ENCODE data around the gene LMOD3.

The LMOD3 gene

DNA sequence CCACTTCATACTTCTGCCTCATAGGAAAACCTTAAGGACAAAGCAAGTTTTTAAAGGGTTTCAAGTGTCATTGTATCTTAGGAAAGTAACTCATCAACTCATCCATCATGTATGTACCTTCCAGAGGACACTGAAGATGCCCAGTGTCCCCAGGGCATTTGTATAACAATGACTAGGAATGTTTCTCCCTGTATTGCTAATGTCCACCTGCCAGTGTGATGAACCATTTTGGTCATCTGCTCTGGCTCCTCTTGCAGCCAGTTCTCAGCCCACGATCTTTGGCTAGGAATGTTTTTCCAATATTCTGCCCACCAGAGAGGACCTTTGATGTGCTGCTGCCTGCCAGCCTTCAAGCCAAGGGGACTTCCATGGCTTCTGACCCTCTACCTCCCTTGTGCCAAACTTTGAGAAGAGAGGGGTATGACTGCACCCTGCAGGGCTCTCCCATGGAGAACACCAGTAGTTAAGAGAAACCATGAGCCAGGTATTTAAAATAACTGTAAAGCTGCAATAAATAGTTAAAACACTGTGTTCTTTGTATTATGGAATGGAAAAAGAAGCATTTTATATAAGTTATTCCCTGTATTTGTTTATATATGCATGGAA lies 11.4 kb downstream of the LMOD3 start:
- Histone ChIP-seq H4K20me1 (ENCODE audit: low read depth, low read length) (no peaks in the 10 kb centered on the region), H3F3A (ENCODE audit: insufficient read depth) (no peaks in the 10 kb centered on the region), H3K36me3 (ENCODE audit: low read length) (no peaks in the 10 kb centered on the region), H3K9ac (ENCODE audit: low read length) (no peak overlapping the region), H3K79me2 (ENCODE audit: insufficient read depth, low read length) (no peaks in the 10 kb centered on the region), H3K27me3 (ENCODE audit: low read length) (no peaks in the 10 kb centered on the region), H3K4me2 (ENCODE audit: low read depth, low read length, poor library complexity, severe bottlenecking) (no peak overlapping the region), H3K9me3 (ENCODE audit: insufficient read depth, low read length) (no peaks in the 10 kb centered on the region), H3K27ac (ENCODE audit: low read depth, low read length) (no peak overlapping the region), H3K9me2 (replicated peaks; ENCODE audit: insufficient read depth, low read length) (no peaks in the 10 kb centered on the region), H2AFZ (ENCODE audit: low read depth, low read length, severe bottlenecking) (no peak overlapping the region), H3K4me3 (ENCODE audit: insufficient read depth, low read length, poor library complexity, severe bottlenecking) (no peak overlapping the region)
- no peak for TF ChIP-seq EZH2phosphoT487 (conservative IDR thresholded peaks at IDR 0.05; ENCODE audit: low read length)
- TF ChIP-seq, protein P1, sequence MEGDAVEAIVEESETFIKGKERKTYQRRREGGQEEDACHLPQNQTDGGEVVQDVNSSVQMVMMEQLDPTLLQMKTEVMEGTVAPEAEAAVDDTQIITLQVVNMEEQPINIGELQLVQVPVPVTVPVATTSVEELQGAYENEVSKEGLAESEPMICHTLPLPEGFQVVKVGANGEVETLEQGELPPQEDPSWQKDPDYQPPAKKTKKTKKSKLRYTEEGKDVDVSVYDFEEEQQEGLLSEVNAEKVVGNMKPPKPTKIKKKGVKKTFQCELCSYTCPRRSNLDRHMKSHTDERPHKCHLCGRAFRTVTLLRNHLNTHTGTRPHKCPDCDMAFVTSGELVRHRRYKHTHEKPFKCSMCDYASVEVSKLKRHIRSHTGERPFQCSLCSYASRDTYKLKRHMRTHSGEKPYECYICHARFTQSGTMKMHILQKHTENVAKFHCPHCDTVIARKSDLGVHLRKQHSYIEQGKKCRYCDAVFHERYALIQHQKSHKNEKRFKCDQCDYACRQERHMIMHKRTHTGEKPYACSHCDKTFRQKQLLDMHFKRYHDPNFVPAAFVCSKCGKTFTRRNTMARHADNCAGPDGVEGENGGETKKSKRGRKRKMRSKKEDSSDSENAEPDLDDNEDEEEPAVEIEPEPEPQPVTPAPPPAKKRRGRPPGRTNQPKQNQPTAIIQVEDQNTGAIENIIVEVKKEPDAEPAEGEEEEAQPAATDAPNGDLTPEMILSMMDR (IDR thresholded peaks at IDR 0.05; ENCODE audit: insufficient read depth, low read length, poor library complexity, severe bottlenecking): no peak

DNA sequence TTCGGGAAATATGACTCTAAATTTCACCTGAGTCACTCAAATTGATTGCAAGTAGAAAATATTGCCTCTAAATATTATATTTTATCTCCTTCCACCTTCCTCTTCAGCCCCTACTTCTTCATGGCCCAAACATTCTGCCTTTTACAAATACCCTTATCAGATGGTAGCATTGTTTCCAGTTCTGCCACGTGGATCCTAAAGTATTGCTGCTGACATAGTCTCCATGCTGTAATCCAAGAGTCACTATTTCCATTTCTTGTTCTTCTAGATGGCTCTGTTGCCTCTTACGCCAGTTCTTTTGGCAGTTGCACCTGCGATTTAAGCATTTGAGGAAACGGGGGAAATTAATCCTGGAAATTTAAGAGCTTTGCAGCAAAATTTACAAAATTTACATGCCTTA lies 13.6 kb downstream of the LMOD3 start:
- H3K79me2 ChIP-seq (ENCODE audit: insufficient read depth, low read length): no peaks in the 10 kb centered on the region
- no peaks in the 10 kb centered on the region for H3K9me3 ChIP-seq (ENCODE audit: insufficient read depth, low read length)
- no peaks in the 10 kb centered on the region for H3K27me3 ChIP-seq (ENCODE audit: low read length)
- H3K9me2 ChIP-seq (replicated peaks; ENCODE audit: insufficient read depth, low read length): no peaks in the 10 kb centered on the region
- no peak overlapping the region for H3K9ac ChIP-seq (ENCODE audit: low read length)
- no peaks in the 10 kb centered on the region for H4K20me1 ChIP-seq (ENCODE audit: low read depth, low read length)
- H3F3A ChIP-seq (ENCODE audit: insufficient read depth): no peaks in the 10 kb centered on the region
- H3K4me2 ChIP-seq (ENCODE audit: low read depth, low read length, poor library complexity, severe bottlenecking): no peak overlapping the region
- H3K4me3 ChIP-seq (ENCODE audit: insufficient read depth, low read length, poor library complexity, severe bottlenecking): no peak overlapping the region
- H2AFZ ChIP-seq (ENCODE audit: low read depth, low read length, severe bottlenecking): no peak overlapping the region
- H3K27ac ChIP-seq (ENCODE audit: low read depth, low read length): no peak overlapping the region
- peaks cover 4% of the 10 kb centered on the region; the same call in 1 of the 2 replicates for H3K36me3 ChIP-seq (ENCODE audit: low read length)
- TF ChIP-seq, protein P1 (IDR thresholded peaks at IDR 0.05; ENCODE audit: insufficient read depth, low read length, poor library complexity, severe bottlenecking): no peak
- TF ChIP-seq EZH2phosphoT487 (conservative IDR thresholded peaks at IDR 0.05; ENCODE audit: low read length): no peak

DNA sequence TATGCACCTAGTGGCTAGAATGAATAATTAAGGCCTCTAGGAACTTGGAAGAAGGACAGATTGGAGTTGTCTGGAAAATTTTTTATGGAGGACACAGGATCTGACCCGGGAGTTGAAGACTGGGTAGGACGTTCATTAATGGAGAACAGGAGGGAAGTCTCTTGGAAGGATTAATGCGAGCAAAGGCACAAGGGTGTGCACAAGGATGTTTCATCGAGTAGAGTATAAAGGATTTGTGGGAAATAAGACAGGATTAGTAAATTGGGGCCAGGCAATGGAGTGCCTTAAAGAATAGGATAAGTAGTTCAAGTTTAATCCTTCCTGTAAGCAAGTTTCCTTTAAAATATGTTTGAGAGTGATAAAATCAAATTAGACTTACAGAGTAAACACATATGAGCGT lies 14.6 kb downstream of the LMOD3 start:
- TF ChIP-seq EZH2phosphoT487 (conservative IDR thresholded peaks at IDR 0.05; ENCODE audit: low read length): no peak
- TF ChIP-seq, protein P1 (IDR thresholded peaks at IDR 0.05; ENCODE audit: insufficient read depth, low read length, poor library complexity, severe bottlenecking): no peak

More for the DNA sequence above, 14.6 kb downstream of the LMOD3 start:
- no peak overlapping the region for H3K9ac ChIP-seq (ENCODE audit: low read length)
- H3K36me3 ChIP-seq (ENCODE audit: low read length): peaks cover 4% of the 10 kb centered on the region; the same call in 1 of the 2 replicates
- H3K9me3 ChIP-seq (ENCODE audit: insufficient read depth, low read length): no peaks in the 10 kb centered on the region
- H3K4me3 ChIP-seq (ENCODE audit: insufficient read depth, low read length, poor library complexity, severe bottlenecking): no peak overlapping the region
- no peak overlapping the region for H3K4me2 ChIP-seq (ENCODE audit: low read depth, low read length, poor library complexity, severe bottlenecking)
- no peak overlapping the region for H2AFZ ChIP-seq (ENCODE audit: low read depth, low read length, severe bottlenecking)
- 0 out of 2 replicates have a peak, but pooled peaks cover 5% of the 10 kb centered on the region for H3F3A ChIP-seq (ENCODE audit: insufficient read depth)
- H3K79me2 ChIP-seq (ENCODE audit: insufficient read depth, low read length): no peaks in the 10 kb centered on the region
- no peak overlapping the region for H3K27ac ChIP-seq (ENCODE audit: low read depth, low read length)
- H3K27me3 ChIP-seq (ENCODE audit: low read length): no peaks in the 10 kb centered on the region
- H3K9me2 ChIP-seq (replicated peaks; ENCODE audit: insufficient read depth, low read length): no peaks in the 10 kb centered on the region
- no peaks in the 10 kb centered on the region for H4K20me1 ChIP-seq (ENCODE audit: low read depth, low read length)
